HL-60 (cell line): ENCODE measurements around the gene SPDEF.

Source experiments
- DNase-seq, 2 experiments: peaks; one replicate each; pipeline ENCODE4 v3.0.0-alpha.2; 2010 to 2020; ENCODE audit warnings: low read depth in 1 of 2, low spot score in 1 of 2
- H3K27ac ChIP-seq: fragments of 250-450 bp; sonication (Bioruptor Pico); replicated peaks from 2 replicates; pipeline ENCODE4 v1.5.1; 2020; ENCODE audit warnings: mild to moderate bottlenecking, moderate library complexity
- H3K27me3 ChIP-seq: fragments of 250-450 bp; sonication (Bioruptor Pico); 2 replicates; pipeline ENCODE4 v1.5.1; 2021; ENCODE audit warnings: mild to moderate bottlenecking, moderate library complexity; ENCODE audit not compliant: insufficient read depth, poor library complexity, severe bottlenecking
- H3K4me3 ChIP-seq: replicated peaks from 2 replicates; pipeline ENCODE4 v1.5.1; 2011; ENCODE audit warnings: mild to moderate bottlenecking, control low read depth, low read length; ENCODE audit not compliant: insufficient read depth
- CTCF ChIP-seq: IDR thresholded peaks from one replicate; pipeline ENCODE4 v1.5.1; 2011; ENCODE audit warnings: low read length, control low read depth, inconsistent platforms; ENCODE audit not compliant: insufficient read depth
- GABPA ChIP-seq: IDR thresholded peaks from 2 replicates; pipeline ENCODE4 v1.6.1; 2012; ENCODE audit warnings: low read depth
- POLR2AphosphoS5 ChIP-seq: IDR thresholded peaks from 2 replicates; pipeline ENCODE4 v1.6.1; 2012; ENCODE audit warnings: low read depth
- REST ChIP-seq: IDR thresholded peaks from 2 replicates; pipeline ENCODE4 v1.6.1; 2012; ENCODE audit warnings: low read depth; ENCODE audit not compliant: insufficient replicate concordance
- SPI1 ChIP-seq: IDR thresholded peaks from 2 replicates; pipeline ENCODE4 v1.6.1; 2012; ENCODE audit warnings: low read depth, mild to moderate bottlenecking, borderline replicate concordance

The SPDEF gene

GRCh38 chr6:34596798-34597197 is 40.7 kb upstream of the SPDEF start:
- DNase-seq: no peak
- Histone ChIP-seq H3K27ac (no peak overlapping the region), H3K27me3 (no peaks in the 10 kb centered on the region), H3K4me3 (no peak overlapping the region)
- TF ChIP-seq SPI1 (no peak), REST (no peak), GABPA (no peak), CTCF (no peak), POLR2AphosphoS5 (no peak)

- Histone ChIP-seq H3K4me3 (no peak overlapping the region), H3K27me3 (no peaks in the 10 kb centered on the region), H3K27ac (no peak overlapping the region)
- TF ChIP-seq REST (no peak), CTCF (no peak), SPI1 (no peak), POLR2AphosphoS5 (no peak), GABPA (no peak)
- no peak for DNase-seq
Measured at GRCh38 chr6:34595332-34596184, 39.4 kb upstream of the SPDEF start.

- TF ChIP-seq GABPA (no peak), SPI1 (no peak), REST (no peak), CTCF (no peak), POLR2AphosphoS5 (no peak)
- H3K27ac ChIP-seq: no peak overlapping the region
- no peak overlapping the region for H3K4me3 ChIP-seq
- H3K27me3 ChIP-seq: no peaks in the 10 kb centered on the region
- no peak for DNase-seq
Measured at GRCh38 chr6:34593701-34594100, 37.6 kb upstream of the SPDEF start.
